Naive thymus-derived CD8-positive, alpha-beta T cell (primary cell): ENCODE measurements around the gene NACC1. TPM values are rescaled to one million over a fixed set of nuclear protein-coding genes. Genes with fewer than 3 reads are reported as not detected.

ENCODE experiments used
- ATAC-seq, 2 donors: fragments of 150-1000 bp; cut with Tn5 transposase in 1 of 2; sonication (Bioruptor Pico), chemical (Tn5 transposase) in 1 of 2; 1 replicate in 1 of 2; 2 replicates in 1 of 2; pipeline ENCODE4 v1.10.0; 2021; ENCODE audit warnings: mild to moderate bottlenecking in 2 of 2, moderate library complexity in 2 of 2
- POLR2A ChIA-PET: fragments of 350-600 bp; sonication (Branson Sonifier 250); formaldehyde crosslinking; loops from one replicate; lab custom pipeline; 2021; ENCODE audit warnings: antibody characterized with exemption; lab: Charles Lee
- DNase-seq, 10 donors: peaks; one replicate each; pipeline versions ENCODE4 v3.0.0 to v3.0.0-alpha.2; 2020 to 2022
- H3K27ac Mint-ChIP-seq, 10 donors: one replicate each; pipeline ENCODE4 v1.8.0; 2020 to 2022; ENCODE audit warnings: mild to moderate bottlenecking in 10 of 10, mixed read lengths in 10 of 10, moderate library complexity in 4 of 10, inconsistent platforms in 1 of 10
- H3K27me3 Mint-ChIP-seq, 5 donors: one replicate each; pipeline ENCODE4 v1.8.0; 2021 to 2022; ENCODE audit warnings: mixed read lengths in 5 of 5
- H3K36me3 Mint-ChIP-seq, 3 donors: one replicate each; pipeline ENCODE4 v1.8.0; 2020 to 2022; ENCODE audit warnings: mixed read lengths in 3 of 3, mild to moderate bottlenecking in 2 of 3, inconsistent platforms in 1 of 3
- H3K4me1 Mint-ChIP-seq, 4 donors: one replicate each; pipeline ENCODE4 v1.8.0; 2021 to 2022; ENCODE audit warnings: mixed read lengths in 4 of 4
- H3K4me3 Mint-ChIP-seq, 10 donors: one replicate each; pipeline ENCODE4 v1.8.0; 2020 to 2022; ENCODE audit warnings: mild to moderate bottlenecking in 10 of 10, mixed read lengths in 10 of 10, moderate library complexity in 6 of 10, inconsistent platforms in 1 of 10
- H3K9me3 Mint-ChIP-seq, 9 donors: one replicate each; pipeline ENCODE4 v1.8.0; 2020 to 2022; ENCODE audit warnings: mixed read lengths in 9 of 9, mild to moderate bottlenecking in 3 of 9, inconsistent platforms in 1 of 9, moderate library complexity in 1 of 9
- polyA plus RNA-seq, 3 donors: library from polyadenylated mRNA; unstranded; fragments of 300-500 nt; fragmentation: Illumina TruSeq; gene quantifications; one replicate each; pipeline ENCODE4 v1.2.3, GENCODE V29; 2021
- total RNA-seq, 8 experiments: library from RNA in 2 of 8; stranded (reverse) in 2 of 8; gene quantifications; one replicate each; pipeline ENCODE4 v1.2.3 and lab custom pipeline; 2021 to 2026

Gene NACC1
- total and polyA plus RNA-seq, 5 experiments from 2014 or later = 1.4 to 25.7 (median 3.4) TPM

GRCh38 chr19:13129384-13129783, 11.3 kb downstream of the NACC1 start:
- POLR2A ChIA-PET = interaction anchor here (2.2 kb wide), 1 partner anchor 23 kb away, joined by 7 read pairs; no protein-coding TSS in a partner anchor
- peaks cover 22 to 42% (median 36%) of the 10 kb centered on the region in 4 donors for H3K4me1 Mint-ChIP-seq
- DNase-seq = no peak
- no peaks in the 10 kb centered on the region for H3K27me3 Mint-ChIP-seq
- H3K9me3 Mint-ChIP-seq = no peaks in the 10 kb centered on the region
- H3K36me3 Mint-ChIP-seq = peaks cover 0 to 19% (median 0%) of the 10 kb centered on the region in 3 donors
- no peak overlapping the region for H3K27ac Mint-ChIP-seq
- no peak overlapping the region for H3K4me3 Mint-ChIP-seq
- no peak for ATAC-seq

- H3K9me3 Mint-ChIP-seq = no peaks in the 10 kb centered on the region
- H3K4me1 Mint-ChIP-seq = peaks cover 22 to 38% (median 36%) of the 10 kb centered on the region in 4 donors
- ATAC-seq (no peak), DNase-seq (no peak)
- peak overlapping the region in 3 of 10 donors; percentile 12 to 29 (median 17) for H3K27ac Mint-ChIP-seq
- no peaks in the 10 kb centered on the region for H3K27me3 Mint-ChIP-seq
- peaks cover 0 to 19% (median 0%) of the 10 kb centered on the region in 3 donors for H3K36me3 Mint-ChIP-seq
- POLR2A ChIA-PET = interaction anchor here (0.7 to 1.1 kb wide), 2 partner anchors 11 to 24 kb away, joined by 3 read pairs; no protein-coding TSS in a partner anchor
- no peak overlapping the region for H3K4me3 Mint-ChIP-seq
These were observed 12.9 kb downstream of the NACC1 start for GRCh38 chr19:13130886-13131490.

GRCh38 chr19:13132471-13133180, 14.6 kb downstream of the NACC1 start:
- ATAC-seq = peak in 1 of 2 donors; percentile 53
- Mint-ChIP-seq H3K4me1 (peaks cover 21 to 36% (median 35%) of the 10 kb centered on the region in 4 donors), H3K27ac (peak overlapping the region in 8 of 10 donors; percentile 2 to 80 (median 39)), H3K36me3 (peaks cover 0 to 29% (median 0%) of the 10 kb centered on the region in 3 donors), H3K9me3 (no peaks in the 10 kb centered on the region), H3K27me3 (no peaks in the 10 kb centered on the region), H3K4me3 (peak overlapping the region in 3 of 10 donors; percentile 1 to 26 (median 25))
- DNase-seq = peak in 1 of 10 donors; percentile 20
- POLR2A ChIA-PET = interaction anchor here (0.7 kb wide), 1 partner anchor 20 kb away, joined by 3 read pairs; no protein-coding TSS in a partner anchor

- peak overlapping the region in 3 of 10 donors; percentile 40 to 80 (median 58) for H3K27ac Mint-ChIP-seq
- peaks cover 0 to 35% (median 0%) of the 10 kb centered on the region in 3 donors for H3K36me3 Mint-ChIP-seq
- H3K27me3 Mint-ChIP-seq = no peaks in the 10 kb centered on the region
- no peak overlapping the region for H3K4me3 Mint-ChIP-seq
- DNase-seq = no peak
- H3K4me1 Mint-ChIP-seq = peaks cover 17 to 31% (median 29%) of the 10 kb centered on the region in 4 donors
- no peak for ATAC-seq
- POLR2A ChIA-PET = no interaction called here
- H3K9me3 Mint-ChIP-seq = no peaks in the 10 kb centered on the region
These were observed 15.3 kb downstream of the NACC1 start for GRCh38 chr19:13133241-13133870.

GRCh38 chr19:13134626-13135025, 16.6 kb downstream of the NACC1 start:
- no peak overlapping the region for H3K4me3 Mint-ChIP-seq
- H3K27me3 Mint-ChIP-seq = no peaks in the 10 kb centered on the region
- no peak for ATAC-seq
- H3K27ac Mint-ChIP-seq = peak overlapping the region in 4 of 10 donors; percentile 6 to 73 (median 14)
- DNase-seq = no peak
- peaks cover 12 to 27% (median 24%) of the 10 kb centered on the region in 4 donors for H3K4me1 Mint-ChIP-seq
- no peaks in the 10 kb centered on the region for H3K9me3 Mint-ChIP-seq
- POLR2A ChIA-PET = interaction anchor here (1.3 kb wide), 1 partner anchor 11 kb away, joined by 5 read pairs; no protein-coding TSS in a partner anchor
- peaks cover 0 to 39% (median 0%) of the 10 kb centered on the region in 3 donors for H3K36me3 Mint-ChIP-seq

- Mint-ChIP-seq H3K27ac (no peak overlapping the region), H3K36me3 (peaks cover 0 to 42% (median 0%) of the 10 kb centered on the region in 3 donors), H3K9me3 (no peaks in the 10 kb centered on the region), H3K4me1 (peaks cover 12 to 27% (median 24%) of the 10 kb centered on the region in 4 donors), H3K4me3 (no peak overlapping the region), H3K27me3 (no peaks in the 10 kb centered on the region)
- ATAC-seq (no peak), DNase-seq (no peak)
- POLR2A ChIA-PET = interaction anchor here (1.3 kb wide), 1 partner anchor 11 kb away, joined by 5 read pairs; no protein-coding TSS in a partner anchor
These were observed 17.3 kb downstream of the NACC1 start for GRCh38 chr19:13135068-13136062.

- Mint-ChIP-seq H3K4me1 (peaks cover 11 to 17% (median 13%) of the 10 kb centered on the region in 4 donors), H3K36me3 (peaks cover 0 to 39% (median 0%) of the 10 kb centered on the region in 3 donors), H3K9me3 (no peaks in the 10 kb centered on the region), H3K27ac (peak overlapping the region in 1 of 10 donors; percentile 27), H3K27me3 (no peaks in the 10 kb centered on the region), H3K4me3 (no peak overlapping the region)
- no peak for ATAC-seq
- POLR2A ChIA-PET = no interaction called here
- DNase-seq = no peak
These were observed 19.3 kb downstream of the NACC1 start for GRCh38 chr19:13137290-13137794.

GRCh38 chr19:13138171-13138915, 20.3 kb downstream of the NACC1 start:
- no peak for DNase-seq
- POLR2A ChIA-PET = no interaction called here
- Mint-ChIP-seq H3K4me3 (no peak overlapping the region), H3K4me1 (peaks cover 3 to 8% (median 5%) of the 10 kb centered on the region in 4 donors), H3K9me3 (no peaks in the 10 kb centered on the region), H3K27ac (peak overlapping the region in 1 of 10 donors; percentile 69), H3K36me3 (peaks cover 0 to 34% (median 0%) of the 10 kb centered on the region in 3 donors), H3K27me3 (no peaks in the 10 kb centered on the region)
- ATAC-seq = no peak

- no peaks in the 10 kb centered on the region for H3K27me3 Mint-ChIP-seq
- no peak for ATAC-seq
- H3K4me1 Mint-ChIP-seq = peaks cover 0 to 5% (median 2%) of the 10 kb centered on the region in 4 donors
- H3K27ac Mint-ChIP-seq = no peak overlapping the region
- H3K9me3 Mint-ChIP-seq = no peaks in the 10 kb centered on the region
- peaks cover 0 to 38% (median under 1%) of the 10 kb centered on the region in 3 donors for H3K36me3 Mint-ChIP-seq
- DNase-seq = no peak
- no peak overlapping the region for H3K4me3 Mint-ChIP-seq
- POLR2A ChIA-PET = no interaction called here
These were observed 20.8 kb downstream of the NACC1 start for GRCh38 chr19:13138916-13139198.

GRCh38 chr19:13139633-13140311, 21.7 kb downstream of the NACC1 start:
- Mint-ChIP-seq H3K9me3 (no peaks in the 10 kb centered on the region), H3K27ac (peak overlapping the region in 1 of 10 donors; percentile 63), H3K4me3 (no peak overlapping the region), H3K36me3 (peaks cover 0 to 37% (median 2%) of the 10 kb centered on the region in 3 donors), H3K4me1 (peaks cover 0 to 5% (median under 1%) of the 10 kb centered on the region in 4 donors), H3K27me3 (no peaks in the 10 kb centered on the region)
- DNase-seq = no peak
- POLR2A ChIA-PET = no interaction called here
- ATAC-seq = no peak
